HG03442 (cell line): ENCODE measurements around the gene USP3.

Source experiments
- ATAC-seq: cut with Tn5 transposase; IDR thresholded peaks from one replicate; pipeline ENCODE4 v1.9.1; 2021; ENCODE audit warnings: mild to moderate bottlenecking, moderate library complexity; ENCODE audit not compliant: unreplicated experiment

USP3 gene

DNA sequence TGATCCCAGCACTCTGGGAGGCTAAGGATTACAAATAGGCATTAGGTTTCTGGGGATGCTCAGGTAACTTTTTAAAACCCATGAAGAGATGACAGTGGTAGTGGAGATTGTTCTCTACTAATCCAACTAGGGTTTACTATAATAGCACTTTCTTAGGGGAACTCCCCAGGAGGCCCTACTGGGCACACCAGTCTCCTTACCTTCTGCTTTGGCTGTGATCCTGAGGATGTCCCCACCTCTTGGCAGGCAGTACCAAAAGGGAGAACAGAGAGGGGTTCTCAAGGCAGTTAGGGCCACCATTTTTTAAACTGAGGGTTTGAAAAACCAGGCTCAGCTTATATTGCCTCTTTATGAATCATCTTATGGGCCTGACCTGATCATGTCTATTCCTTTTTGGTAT is 77.8 kb downstream of the USP3 start:
- ATAC-seq, result no peak

DNA sequence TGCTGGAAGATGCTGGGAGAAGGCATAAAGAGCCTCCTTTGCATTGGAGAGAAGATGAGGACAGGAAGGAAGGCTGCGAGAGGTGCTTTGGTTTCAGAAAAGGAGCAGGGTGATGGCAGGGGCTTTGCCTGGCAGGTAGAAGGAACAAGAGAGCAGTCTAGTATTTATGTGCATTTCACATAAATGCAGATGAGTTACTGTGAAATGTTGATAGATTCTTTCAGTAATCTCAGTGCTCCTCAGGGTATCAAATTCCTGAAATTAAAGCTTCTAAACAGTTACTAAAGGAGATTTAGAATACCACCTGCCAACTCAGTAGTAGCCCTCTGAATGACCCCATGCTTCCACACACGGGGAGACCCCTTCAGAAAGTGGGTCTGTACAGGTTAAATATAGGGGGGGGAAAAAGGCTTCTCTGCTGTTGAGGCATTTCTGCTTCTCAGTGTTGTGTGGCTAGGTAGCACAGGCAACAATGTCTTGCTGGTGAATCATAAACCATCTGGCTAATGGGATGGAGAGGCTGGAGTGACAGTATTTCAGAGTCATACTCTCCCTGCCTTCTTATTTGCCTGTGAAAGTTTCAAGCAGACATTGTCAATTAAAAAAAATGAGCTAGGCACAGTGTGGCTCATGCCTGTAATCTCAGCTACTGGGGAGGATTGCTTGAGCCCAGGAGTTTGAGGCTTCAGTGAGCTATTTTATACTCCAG is 78.5 kb downstream of the USP3 start:
- ATAC-seq, result no peak

- ATAC-seq, result no peak
These were observed 82.4 kb downstream of the USP3 start for GRCh38 chr15:63586790-63587189.

DNA sequence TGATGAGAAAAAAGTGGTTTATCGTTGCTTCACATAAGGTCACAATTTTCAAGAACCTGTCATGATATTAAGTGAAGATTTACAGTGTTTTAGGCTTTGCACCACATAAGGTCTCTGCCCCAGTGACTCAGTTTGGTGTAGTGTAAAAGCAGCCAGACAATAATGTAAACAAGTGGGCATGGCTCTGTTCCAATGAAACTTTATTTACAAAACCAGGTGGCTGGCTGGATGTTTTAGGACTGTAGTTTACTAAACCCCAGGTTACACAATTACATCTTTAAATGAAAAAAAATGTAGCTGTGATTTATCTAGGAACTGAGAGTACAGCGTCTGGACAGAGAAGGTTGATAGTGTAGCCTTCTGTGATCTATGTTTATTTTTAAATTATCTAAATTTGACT is 83.1 kb downstream of the USP3 start:
- no peak for ATAC-seq

GRCh38 chr15:63588826-63589225 is 84.4 kb downstream of the USP3 start:
- no peak for ATAC-seq

DNA sequence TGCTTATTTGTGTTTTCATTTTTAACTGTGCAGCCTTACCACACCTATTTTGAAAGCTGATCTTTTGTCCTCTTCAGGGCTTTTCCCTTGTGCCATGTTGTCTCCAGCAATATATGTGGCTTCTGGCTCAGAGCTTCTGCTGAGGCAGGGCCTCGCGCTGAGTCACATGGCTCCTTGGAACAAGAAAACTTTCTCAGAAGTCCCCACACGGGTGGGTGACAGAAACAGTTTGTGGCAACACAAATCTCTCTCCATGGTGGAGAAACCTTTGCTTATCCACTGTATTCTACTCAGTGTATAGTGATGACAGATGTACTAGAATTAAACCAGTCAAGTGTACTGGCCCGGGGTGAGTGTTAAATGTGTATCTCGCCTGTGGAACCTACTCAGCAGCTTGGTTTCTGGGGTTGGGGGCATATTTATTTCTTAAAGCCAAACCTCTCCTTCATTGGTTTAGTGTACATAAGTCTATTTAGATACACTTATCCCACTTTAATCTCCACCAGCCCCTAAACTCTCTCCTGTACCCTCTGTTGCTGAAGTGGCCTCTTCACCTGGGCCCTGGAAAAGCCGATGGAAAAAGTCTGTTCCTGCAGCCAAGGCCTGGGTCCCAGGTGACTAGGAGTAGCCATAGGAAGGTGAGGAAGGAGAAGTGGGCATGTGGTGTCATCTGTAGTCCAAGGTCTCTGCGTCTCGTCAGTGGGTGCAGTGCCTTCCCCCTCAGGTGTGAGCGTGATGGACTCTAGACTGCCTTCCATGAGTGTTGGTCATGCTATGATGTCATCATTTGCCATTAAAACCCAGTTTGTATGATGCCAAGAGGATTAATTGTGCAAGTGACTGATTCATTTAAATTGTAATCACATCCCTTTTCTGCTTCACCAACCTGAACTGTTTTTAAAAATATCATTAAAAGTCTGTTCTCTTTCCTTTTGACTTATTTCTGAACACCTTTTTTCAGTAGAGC is 89.6 kb downstream of the USP3 start:
- no peak for ATAC-seq

- no peak for ATAC-seq
These were observed 90.7 kb downstream of the USP3 start for GRCh38 chr15:63595065-63595464.

GRCh38 chr15:63595688-63596087 is 91.3 kb downstream of the USP3 start:
- no peak for ATAC-seq

- ATAC-seq, result no peak
These were observed 92.3 kb downstream of the USP3 start for GRCh38 chr15:63596676-63597037.

DNA sequence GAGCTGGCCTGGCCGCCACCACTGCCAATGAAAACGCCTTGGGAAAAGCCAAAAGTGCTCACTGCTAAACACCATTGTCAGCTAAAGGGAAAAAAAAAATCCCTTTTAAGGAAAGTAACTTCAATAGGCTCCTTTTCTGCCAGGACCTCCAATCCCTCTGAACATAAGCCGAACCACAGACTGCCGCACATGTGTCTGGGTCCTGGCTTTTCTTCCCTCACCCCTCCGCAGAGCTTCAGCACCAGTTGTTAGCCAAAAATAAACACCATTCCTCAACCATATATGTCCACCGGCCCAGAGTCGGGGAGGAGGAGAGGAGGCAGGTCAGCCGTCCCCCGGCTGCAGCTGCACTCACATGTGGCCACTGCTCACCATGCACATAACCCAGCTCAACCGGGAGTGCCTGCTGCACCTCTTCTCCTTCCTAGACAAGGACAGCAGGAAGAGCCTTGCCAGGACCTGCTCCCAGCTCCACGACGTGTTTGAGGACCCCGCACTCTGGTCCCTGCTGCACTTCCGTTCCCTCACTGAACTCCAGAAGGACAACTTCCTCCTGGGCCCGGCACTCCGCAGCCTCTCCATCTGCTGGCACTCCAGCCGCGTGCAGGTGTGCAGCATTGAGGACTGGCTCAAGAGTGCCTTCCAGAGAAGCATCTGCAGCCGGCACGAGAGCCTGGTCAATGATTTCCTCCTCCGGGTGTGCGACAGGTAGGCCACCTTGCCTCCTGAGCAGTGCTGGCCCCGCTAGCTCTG is 92.8 kb downstream of the USP3 start, which contains the start of gene FBXL22:
FBXL22 (plus strand) TSS at position 350 of the 753 bp plus-strand sequence; CDS start at position 356, 6 bp downstream.
- no peak for ATAC-seq

DNA sequence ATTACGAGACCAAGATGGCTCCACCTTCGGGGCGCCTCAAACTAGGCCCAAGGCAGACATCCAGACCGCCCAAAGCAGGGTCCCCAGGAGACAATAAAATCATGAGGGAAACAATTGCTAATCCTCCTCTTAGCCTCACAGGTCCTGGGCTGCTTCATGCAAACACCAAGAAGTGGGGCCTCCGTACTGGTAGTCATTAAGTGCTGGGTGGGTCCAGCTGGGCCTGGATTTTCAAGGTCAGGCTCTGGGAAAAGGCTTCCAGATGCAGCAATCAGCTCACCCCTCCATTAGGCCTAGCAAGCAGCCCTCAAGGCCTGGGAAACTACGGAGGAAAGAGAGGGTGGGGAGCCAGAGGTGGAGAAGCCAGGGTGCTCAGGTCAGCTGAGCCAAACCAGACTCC is 93.4 kb downstream of the USP3 start:
- no peak for ATAC-seq

- ATAC-seq, result no peak
These were observed 94.3 kb downstream of the USP3 start for GRCh38 chr15:63598473-63599400.

DNA sequence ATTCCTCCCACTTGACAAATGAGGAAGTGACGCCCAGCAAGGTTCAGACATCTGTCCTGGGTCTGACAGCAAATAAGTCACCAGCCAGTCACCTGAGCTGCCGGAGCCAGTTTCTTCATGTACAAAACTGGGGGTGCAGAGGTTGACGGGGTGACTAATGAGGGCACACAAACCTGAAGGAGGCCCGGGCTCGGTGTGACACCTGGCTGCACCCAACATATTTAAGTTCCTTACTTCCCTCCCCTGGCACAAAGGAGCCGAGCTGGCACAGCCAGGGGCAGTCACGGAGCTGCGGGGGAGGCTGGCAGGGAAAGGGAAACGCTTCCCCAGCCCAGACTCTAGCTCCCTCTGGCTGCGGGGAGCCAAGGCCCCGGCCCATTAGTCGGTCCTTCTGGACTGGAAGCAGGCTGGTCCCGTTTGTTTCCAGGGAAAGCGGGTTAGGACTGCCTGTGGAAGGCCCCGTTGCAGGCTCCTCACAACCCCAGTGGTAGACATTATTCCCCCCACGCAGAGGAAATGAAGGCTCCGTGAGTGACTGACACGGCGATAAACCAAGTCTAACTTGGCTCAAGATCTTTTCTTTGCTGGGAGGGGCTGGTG is 95.1 kb downstream of the USP3 start:
- ATAC-seq, result no peak

DNA sequence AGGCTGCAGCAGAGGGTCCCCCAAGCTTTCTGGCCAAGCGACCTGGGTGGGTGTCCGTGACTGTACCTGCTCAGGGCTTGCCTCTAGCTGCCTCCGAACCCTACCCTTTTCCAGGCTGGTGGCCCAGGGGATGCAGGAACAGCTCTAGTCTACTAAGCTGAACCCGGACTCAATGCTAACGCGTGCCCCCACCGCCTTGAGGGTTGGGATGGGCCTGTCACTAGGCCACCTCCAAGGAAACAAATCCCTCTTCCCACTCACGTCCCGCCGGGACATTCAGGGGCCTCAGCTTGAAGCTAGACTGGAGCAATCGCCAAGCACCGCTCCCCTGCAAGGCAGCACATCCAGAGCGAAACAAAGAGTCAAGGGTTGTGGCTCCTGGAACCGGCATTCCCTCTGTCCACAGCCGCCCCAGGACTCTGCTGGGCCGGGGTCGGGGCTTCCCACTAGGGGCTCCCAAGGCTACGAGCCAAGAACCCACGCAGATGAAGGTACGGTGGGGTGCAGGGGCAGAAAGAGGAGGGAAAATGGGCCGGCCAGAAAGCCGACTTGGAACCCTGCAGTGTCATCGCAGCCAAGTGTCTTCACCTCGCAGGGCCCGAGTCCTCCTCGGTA is 95.7 kb downstream of the USP3 start:
- ATAC-seq, result no peak

- ATAC-seq, result peak; percentile 69
These were observed 96.2 kb downstream of the USP3 start for GRCh38 chr15:63600616-63601025.

DNA sequence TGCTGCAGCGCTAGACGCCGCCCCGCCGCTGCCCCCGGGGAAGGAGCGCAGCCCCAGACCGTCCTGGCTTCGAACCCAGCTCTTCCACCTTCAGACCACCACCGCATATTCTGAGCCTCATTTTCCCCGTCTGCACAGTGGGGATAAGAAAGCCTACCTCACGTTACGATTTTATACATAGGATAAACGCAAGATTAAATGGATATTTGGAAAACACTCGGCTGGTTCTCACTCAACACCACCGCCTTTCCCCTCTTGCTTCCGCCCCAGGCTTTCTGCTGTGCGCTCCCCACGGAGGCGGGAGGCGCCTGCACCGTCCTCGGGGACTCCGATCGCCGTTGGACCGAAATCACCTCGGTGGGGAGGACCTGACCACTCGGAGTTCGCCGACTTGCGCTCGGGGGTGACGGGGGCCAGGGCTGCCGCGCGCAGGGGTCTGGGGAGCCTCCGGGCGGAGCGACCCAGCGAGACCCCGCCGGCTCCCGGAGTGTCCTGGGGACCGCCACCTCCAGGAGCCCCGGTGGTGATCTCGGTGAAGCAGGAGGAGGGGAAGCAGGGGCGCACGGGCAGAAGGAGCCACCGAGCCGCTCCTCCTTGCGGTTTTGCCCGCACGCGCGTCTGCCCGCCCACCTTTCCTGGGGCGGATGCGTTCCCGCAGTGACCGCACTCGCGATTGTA is 96.8 kb downstream of the USP3 start:
- peak; percentile 4 for ATAC-seq

- ATAC-seq, result no peak
These were observed 97.4 kb downstream of the USP3 start for GRCh38 chr15:63601704-63602185.

GRCh38 chr15:63602595-63602994 is 98.2 kb downstream of the USP3 start:
- no peak for ATAC-seq

GRCh38 chr15:63603516-63603915 is 99.1 kb downstream of the USP3 start:
- ATAC-seq, result no peak
